GM21717 (cell line): Measurements from ENCODE around the gene CDH16.
A peak's percentile ranks its signal among the peaks of the same experiment; 100 is the strongest.
"Not testable (repeated sequence)": the region's sequence is repeated elsewhere in the genome, so short reads cannot be mapped to it uniquely, and the experiment has no call there.

Source experiments
- ATAC-seq: cut with Tn5 transposase; IDR thresholded peaks from one replicate; pipeline ENCODE4 v1.9.1; 2021; ENCODE audit warnings: mild to moderate bottlenecking, moderate library complexity; ENCODE audit not compliant: unreplicated experiment

CDH16 gene

GRCh38 chr16:66948134-66948836, 29.6 kb upstream of the CDH16 start:
- ATAC-seq = no peak

GRCh38 chr16:66947302-66948065, 28.8 kb upstream of the CDH16 start:
- peak; percentile 59 for ATAC-seq

GRCh38 chr16:66946974-66947301, 28.3 kb upstream of the CDH16 start:
- no peak for ATAC-seq

GRCh38 chr16:66946541-66946940, 27.9 kb upstream of the CDH16 start:
- ATAC-seq = no peak

- no peak for ATAC-seq
Observed at GRCh38 chr16:66945939-66946338, 27.3 kb upstream of the CDH16 start.

GRCh38 chr16:66944971-66945370, 26.3 kb upstream of the CDH16 start:
- not testable (repeated sequence) for ATAC-seq

GRCh38 chr16:66944054-66944441, 25.4 kb upstream of the CDH16 start:
- no peak for ATAC-seq

GRCh38 chr16:66943426-66944053, 24.9 kb upstream of the CDH16 start:
- ATAC-seq = no peak

GRCh38 chr16:66942981-66943380, 24.3 kb upstream of the CDH16 start:
- ATAC-seq = no peak

GRCh38 chr16:66940236-66940635, 21.6 kb upstream of the CDH16 start:
- ATAC-seq = no peak

- no peak for ATAC-seq
Observed at GRCh38 chr16:66939366-66939765, 20.7 kb upstream of the CDH16 start.

- ATAC-seq = no peak
Observed at GRCh38 chr16:66937725-66938337, 19.1 kb upstream of the CDH16 start.

GRCh38 chr16:66936889-66937554, 18.3 kb upstream of the CDH16 start:
- no peak for ATAC-seq

- no peak for ATAC-seq
Observed at GRCh38 chr16:66936462-66936861, 17.8 kb upstream of the CDH16 start.

GRCh38 chr16:66935314-66936011, 16.8 kb upstream of the CDH16 start, which contains the start of gene CES2:
CES2 (plus strand) TSS chr16:66935516; CDS start chr16:66935636, 120 bp downstream.
- ATAC-seq = no peak

GRCh38 chr16:66934839-66935313, 16.2 kb upstream of the CDH16 start:
- not testable (repeated sequence) for ATAC-seq

- peak; percentile 56 for ATAC-seq
Observed at GRCh38 chr16:66934138-66934838, 15.6 kb upstream of the CDH16 start, which contains the start of gene CIAO2B. CIAO2B (minus strand) TSS chr16:66934402; CDS start chr16:66934364, 38 bp downstream.

- ATAC-seq = peak; percentile 14
Observed at GRCh38 chr16:66933776-66934137, 15.1 kb upstream of the CDH16 start.

- no peak for ATAC-seq
Observed at GRCh38 chr16:66932076-66932475, 13.4 kb upstream of the CDH16 start.

GRCh38 chr16:66931665-66932064, 13.0 kb upstream of the CDH16 start:
- ATAC-seq = no peak
